Calu3 (cell line): ENCODE measurements around the gene OGFOD3. TPM values are rescaled to one million over a fixed set of nuclear protein-coding genes. Genes with fewer than 3 reads are reported as not detected.
"Not testable (repeated sequence)": the region's sequence is repeated elsewhere in the genome, so short reads cannot be mapped to it uniquely, and the experiment has no call there.

ENCODE experiments used
- BruUV-seq: library from RNA; stranded (reverse); fragments of 400-500 nt; replicated peaks from 2 replicates; lab custom pipeline; 2021; lab: Mats Ljungman, UMichigan
- CTCF ChIA-PET: fragments of 300-600 bp; sonication (Branson Sonifier 250); formaldehyde crosslinking; loops from one replicate; lab custom pipeline; 2022; ENCODE audit warnings: antibody characterized with exemption; lab: Charles Lee
- DNase-seq: peaks from one replicate; pipeline ENCODE4 v3.0.0; 2022
- H3K27ac Mint-ChIP-seq: one replicate; pipeline ENCODE4 v1.8.0; 2022; ENCODE audit warnings: mixed read lengths; ENCODE audit not compliant: unreplicated experiment
- H3K27me3 Mint-ChIP-seq: one replicate; pipeline ENCODE4 v1.8.0; 2022; ENCODE audit warnings: mixed read lengths; ENCODE audit not compliant: unreplicated experiment
- H3K36me3 Mint-ChIP-seq: one replicate; pipeline ENCODE4 v1.8.0; 2022; ENCODE audit warnings: mild to moderate bottlenecking, moderate library complexity, mixed read lengths; ENCODE audit not compliant: insufficient read depth, unreplicated experiment
- H3K4me1 Mint-ChIP-seq: one replicate; pipeline ENCODE4 v1.8.0; 2022; ENCODE audit warnings: mild to moderate bottlenecking, low read depth, mixed read lengths; ENCODE audit not compliant: unreplicated experiment
- H3K4me3 Mint-ChIP-seq: one replicate; pipeline ENCODE4 v1.8.0; 2022; ENCODE audit warnings: mild to moderate bottlenecking, low read depth, moderate library complexity, mixed read lengths; ENCODE audit not compliant: unreplicated experiment
- H3K9me3 Mint-ChIP-seq: one replicate; pipeline ENCODE4 v1.8.0; 2022; ENCODE audit warnings: low read depth, mixed read lengths; ENCODE audit not compliant: unreplicated experiment
- CTCF ChIP-seq: fragments of 200-600 bp; IDR thresholded peaks from one replicate; pipeline ENCODE4 v1.8.0; 2022; ENCODE audit warnings: antibody characterized with exemption; ENCODE audit not compliant: unreplicated experiment
- intact Hi-C: fragments of 100-400 bp; cut with micrococcal nuclease; formaldehyde crosslinking; loops from one replicate; pipeline ENCODE4 v1.10.0; 2022; ENCODE audit not compliant: unreplicated experiment
- total RNA-seq: library from RNA; stranded (reverse); gene quantifications from 2 replicates; pipeline ENCODE4 v1.2.3, GENCODE V29; 2022

OGFOD3 gene
- total RNA-seq, 1 experiment from 2014 or later, result 29.0 TPM

- intact Hi-C loops, result no loop called here
- H3K9me3 Mint-ChIP-seq, result no peaks in the 10 kb centered on the region
- H3K27me3 Mint-ChIP-seq, result peaks cover 41% of the 10 kb centered on the region
- H3K27ac Mint-ChIP-seq, result no peak overlapping the region
- TF ChIP-seq CTCF, result no peak
- CTCF ChIA-PET, result interaction anchor here (0.6 kb wide), 1 partner anchor 59 kb away, joined by 3 read pairs; no protein-coding TSS in a partner anchor
- no TSS peak for BruUV-seq
- H3K36me3 Mint-ChIP-seq, result no peaks in the 10 kb centered on the region
- H3K4me3 Mint-ChIP-seq, result no peak overlapping the region
- no peak for DNase-seq
- H3K4me1 Mint-ChIP-seq, result no peaks in the 10 kb centered on the region
Measured at GRCh38 chr17:82367724-82368524, 50.5 kb downstream of the OGFOD3 start.

- H3K27me3 Mint-ChIP-seq, result peaks cover 42% of the 10 kb centered on the region
- intact Hi-C loops, result no loop called here
- DNase-seq, result no peak
- H3K36me3 Mint-ChIP-seq, result no peaks in the 10 kb centered on the region
- no peaks in the 10 kb centered on the region for H3K9me3 Mint-ChIP-seq
- CTCF ChIA-PET, result no interaction called here
- no TSS peak for BruUV-seq
- no peak overlapping the region for H3K4me3 Mint-ChIP-seq
- H3K27ac Mint-ChIP-seq, result no peak overlapping the region
- TF ChIP-seq CTCF, result no peak
- no peaks in the 10 kb centered on the region for H3K4me1 Mint-ChIP-seq
Measured at GRCh38 chr17:82366749-82367148, 51.6 kb downstream of the OGFOD3 start.

- H3K27ac Mint-ChIP-seq, result no peak overlapping the region
- peaks cover 39% of the 10 kb centered on the region for H3K27me3 Mint-ChIP-seq
- TF ChIP-seq CTCF, result no peak
- DNase-seq, result no peak
- no TSS peak for BruUV-seq
- intact Hi-C loops, result no loop called here
- H3K9me3 Mint-ChIP-seq, result no peaks in the 10 kb centered on the region
- H3K36me3 Mint-ChIP-seq, result no peaks in the 10 kb centered on the region
- CTCF ChIA-PET, result no interaction called here
- no peak overlapping the region for H3K4me3 Mint-ChIP-seq
- H3K4me1 Mint-ChIP-seq, result no peaks in the 10 kb centered on the region
Measured at GRCh38 chr17:82365606-82366295, 52.6 kb downstream of the OGFOD3 start.

- no peaks in the 10 kb centered on the region for H3K9me3 Mint-ChIP-seq
- intact Hi-C loops, result no loop called here
- no TSS peak for BruUV-seq
- no peak for DNase-seq
- H3K4me3 Mint-ChIP-seq, result no peak overlapping the region
- TF ChIP-seq CTCF, result no peak
- H3K27ac Mint-ChIP-seq, result no peak overlapping the region
- CTCF ChIA-PET, result no interaction called here
- peaks cover 9% of the 10 kb centered on the region for H3K4me1 Mint-ChIP-seq
- peaks cover 48% of the 10 kb centered on the region for H3K27me3 Mint-ChIP-seq
- no peaks in the 10 kb centered on the region for H3K36me3 Mint-ChIP-seq
Measured at GRCh38 chr17:82361885-82362633, 56.3 kb downstream of the OGFOD3 start.

- H3K9me3 Mint-ChIP-seq, DNase-seq, H3K36me3 Mint-ChIP-seq, BruUV-seq, H3K27ac Mint-ChIP-seq, H3K4me3 Mint-ChIP-seq, intact Hi-C loops, H3K4me1 Mint-ChIP-seq: not testable (repeated sequence)
- CTCF ChIA-PET, result interaction anchor here (0.6 kb wide), 1 partner anchor 9 kb away, joined by 6 read pairs; no protein-coding TSS in a partner anchor
- H3K27me3 Mint-ChIP-seq, result peaks cover 31% of the 10 kb centered on the region
Measured at GRCh38 chr17:82359451-82360074, 58.8 kb downstream of the OGFOD3 start.
